Esophagus squamous epithelium (tissue), 4 donors: ENCODE measurements around the gene CORO1C.
A peak's percentile ranks its signal among the peaks of the same experiment; 100 is the strongest.

Experiments
- POLR2A ChIP-seq, 4 donors: fragments of 450-650 bp; IDR thresholded peaks; one replicate each; pipeline ENCODE4 v1.6.1; 2017; ENCODE audit warnings: antibody characterized with exemption in 4 of 4, mild to moderate bottlenecking in 4 of 4, moderate library complexity in 3 of 4
- TF ChIP-seq, protein P1 (sequence below), 6 experiments: fragments of 450-650 bp in 4 of 6; fragments of 200-600 bp in 2 of 6; sonication (generic) in 2 of 6; IDR thresholded peaks; one replicate each; pipeline ENCODE4 v1.5.1; 2016 to 2019; ENCODE audit warnings: antibody characterized with exemption in 6 of 6, mild to moderate bottlenecking in 4 of 6, moderate library complexity in 4 of 6

DNA sequence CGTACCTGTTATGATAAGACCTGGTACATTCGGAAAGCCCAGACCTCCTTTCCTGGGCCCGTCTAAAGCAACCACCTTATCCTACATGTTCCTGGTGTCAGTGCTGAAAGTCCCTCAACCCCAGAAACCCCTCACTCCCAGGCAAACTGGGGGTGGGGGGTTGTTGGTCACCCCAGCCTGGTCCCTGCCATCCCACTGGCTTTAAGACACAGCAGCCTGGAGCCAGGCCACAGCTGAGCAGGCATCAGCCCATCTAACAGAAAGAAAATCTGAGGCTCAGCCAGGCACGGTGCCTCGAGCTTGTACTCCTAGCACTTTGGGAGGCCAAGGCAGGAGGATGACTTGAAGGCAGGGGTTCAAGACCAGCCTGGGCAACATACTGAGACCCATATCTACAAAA, 102.2 kb downstream of the CORO1C start:
- TF ChIP-seq POLR2A (IDR thresholded peaks at IDR 0.05), result peak in 1 of 4 donors; percentile 9
- TF ChIP-seq, protein P1, sequence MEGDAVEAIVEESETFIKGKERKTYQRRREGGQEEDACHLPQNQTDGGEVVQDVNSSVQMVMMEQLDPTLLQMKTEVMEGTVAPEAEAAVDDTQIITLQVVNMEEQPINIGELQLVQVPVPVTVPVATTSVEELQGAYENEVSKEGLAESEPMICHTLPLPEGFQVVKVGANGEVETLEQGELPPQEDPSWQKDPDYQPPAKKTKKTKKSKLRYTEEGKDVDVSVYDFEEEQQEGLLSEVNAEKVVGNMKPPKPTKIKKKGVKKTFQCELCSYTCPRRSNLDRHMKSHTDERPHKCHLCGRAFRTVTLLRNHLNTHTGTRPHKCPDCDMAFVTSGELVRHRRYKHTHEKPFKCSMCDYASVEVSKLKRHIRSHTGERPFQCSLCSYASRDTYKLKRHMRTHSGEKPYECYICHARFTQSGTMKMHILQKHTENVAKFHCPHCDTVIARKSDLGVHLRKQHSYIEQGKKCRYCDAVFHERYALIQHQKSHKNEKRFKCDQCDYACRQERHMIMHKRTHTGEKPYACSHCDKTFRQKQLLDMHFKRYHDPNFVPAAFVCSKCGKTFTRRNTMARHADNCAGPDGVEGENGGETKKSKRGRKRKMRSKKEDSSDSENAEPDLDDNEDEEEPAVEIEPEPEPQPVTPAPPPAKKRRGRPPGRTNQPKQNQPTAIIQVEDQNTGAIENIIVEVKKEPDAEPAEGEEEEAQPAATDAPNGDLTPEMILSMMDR (IDR thresholded peaks at IDR 0.05), result no peak
